PC-3 (cell line): Measurements from ENCODE around the gene PPP1R36. TPM values are rescaled to one million over a fixed set of nuclear protein-coding genes. Genes with fewer than 3 reads are reported as not detected.

ENCODE experiments used
- ATAC-seq: fragments of 200-7000 bp; cut with Tn5 transposase; 2 replicates; pipeline ENCODE4 v1.9.1; 2020; ENCODE audit warnings: mild to moderate bottlenecking, moderate library complexity
- BruUV-seq: library from RNA; stranded (reverse); fragments of 400-500 nt; replicated peaks from 2 replicates; lab custom pipeline; 2021; lab: Mats Ljungman, UMichigan
- CTCF ChIA-PET: fragments of 300-600 bp; sonication (Branson Sonifier 250); formaldehyde crosslinking; loops from one replicate; lab custom pipeline; 2022; ENCODE audit warnings: antibody characterized with exemption; lab: Charles Lee
- POLR2A ChIA-PET: fragments of 300-600 bp; sonication (Branson Sonifier 250); formaldehyde crosslinking; loops from one replicate; lab custom pipeline; 2022; ENCODE audit warnings: antibody characterized with exemption; ENCODE audit not compliant: unreplicated experiment; lab: Charles Lee
- DNase-seq: peaks from one replicate; pipeline ENCODE4 v3.0.0-alpha.2; 2015
- H2AFZ ChIP-seq: fragments of 300-600 bp; sonication (generic); 2 replicates; pipeline ENCODE4 v1.6.0; 2016; ENCODE audit warnings: antibody characterized with exemption, low read length
- H3F3A ChIP-seq: fragments of 300-600 bp; sonication (generic); one replicate; pipeline ENCODE4 v1.6.0; 2017; ENCODE audit warnings: antibody characterized with exemption, low read length, control low read depth, mild to moderate bottlenecking; ENCODE audit not compliant: unreplicated experiment
- H3K27ac ChIP-seq: fragments of 300-600 bp; sonication (generic); 2 replicates; pipeline ENCODE4 v1.5.1; 2016; ENCODE audit warnings: mild to moderate bottlenecking, low read length
- H3K27me3 ChIP-seq: fragments of 300-600 bp; sonication (generic); 2 replicates; pipeline ENCODE4 v1.6.1; 2016; ENCODE audit warnings: low read length, mixed read lengths
- H3K36me3 ChIP-seq: fragments of 300-600 bp; sonication (generic); 2 replicates; pipeline ENCODE4 v1.6.1; 2016; ENCODE audit warnings: low read depth, mixed run types, low read length, mixed read lengths
- H3K4me1 ChIP-seq: fragments of 300-600 bp; sonication (generic); 2 replicates; pipeline ENCODE4 v1.5.1; 2016; ENCODE audit warnings: low read length; ENCODE audit not compliant: insufficient read depth
- H3K4me2 ChIP-seq: fragments of 300-600 bp; sonication (generic); 2 replicates; pipeline ENCODE4 v1.6.0; 2016; ENCODE audit warnings: low read length
- H3K4me3 ChIP-seq: fragments of 300-600 bp; sonication (generic); 2 replicates; pipeline ENCODE4 v1.5.1; 2016; ENCODE audit warnings: mild to moderate bottlenecking, low read length, mixed read lengths
- H3K79me2 ChIP-seq: fragments of 300-600 bp; sonication (generic); 2 replicates; pipeline ENCODE4 v1.6.1; 2017; ENCODE audit warnings: low read length, mixed read lengths
- H3K9ac ChIP-seq: fragments of 300-600 bp; sonication (generic); 2 replicates; pipeline ENCODE4 v1.6.0; 2016; ENCODE audit warnings: mild to moderate bottlenecking, low read length
- H3K9me2 ChIP-seq: fragments of 300-600 bp; sonication (generic); replicated peaks from 2 replicates; pipeline ENCODE4 v1.6.1; 2016; ENCODE audit warnings: mixed run types, low read length, mixed read lengths
- H3K9me3 ChIP-seq: fragments of 300-600 bp; sonication (generic); 2 replicates; pipeline ENCODE4 v1.6.1; 2016; ENCODE audit warnings: low read length, mixed read lengths
- H4K20me1 ChIP-seq: fragments of 300-600 bp; sonication (generic); 2 replicates; pipeline ENCODE4 v1.6.1; 2016; ENCODE audit warnings: low read length, mixed read lengths
- EZH2 ChIP-seq: fragments of 300-600 bp; sonication (generic); IDR thresholded peaks from one replicate; pipeline ENCODE4 v1.6.1; 2017; ENCODE audit warnings: antibody characterized with exemption, mild to moderate bottlenecking, low read length; ENCODE audit not compliant: unreplicated experiment
- EZH2phosphoT487 ChIP-seq: fragments of 300-600 bp; sonication (generic); IDR thresholded peaks from 2 replicates; pipeline ENCODE4 v1.6.1; 2018; ENCODE audit warnings: mild to moderate bottlenecking, antibody characterized with exemption, low read length, borderline replicate concordance
- intact Hi-C: fragments of 100-400 bp; cut with micrococcal nuclease; formaldehyde crosslinking; loops from 2 replicates; pipeline ENCODE4 v1.9.0; 2023
- total RNA-seq: library from RNA; depleted of rRNA; stranded (reverse); fragments of >200 nt; gene quantifications from 2 replicates; pipeline ENCODE4 v1.2.3, GENCODE V29; 2014
- TF ChIP-seq, protein P1 (sequence below): fragments of 300-600 bp; sonication (generic); conservative IDR thresholded peaks from 2 replicates; pipeline ENCODE4 v1.5.1; 2017; ENCODE audit warnings: antibody characterized with exemption, low read depth, mild to moderate bottlenecking, low read length

Gene PPP1R36
- total RNA-seq, 1 experiment from 2014 or later: 0.26 TPM

DNA sequence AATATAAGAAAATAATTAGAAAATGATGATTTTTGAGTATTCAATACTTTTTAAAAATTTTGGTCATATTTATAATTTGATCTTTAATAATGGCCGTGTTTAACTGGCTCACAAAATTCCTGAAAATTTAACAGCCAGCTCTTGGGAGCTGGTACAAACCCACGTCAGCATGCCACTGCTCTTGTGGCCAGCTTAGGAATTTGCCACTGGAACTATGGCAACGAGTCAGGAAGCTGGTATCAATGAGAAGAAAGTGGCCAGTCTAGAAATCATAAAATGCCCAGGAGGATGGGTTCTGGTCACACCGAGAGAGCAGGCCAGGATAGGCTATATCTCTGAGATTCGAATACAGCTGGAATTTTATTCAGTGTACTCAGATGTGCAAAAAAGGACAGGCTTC lies 82.3 kb downstream of the PPP1R36 start:
- ATAC-seq (no peak), DNase-seq (peak; percentile 46)
- Histone ChIP-seq H3K9me3 (no peaks in the 10 kb centered on the region), H3K9ac (no peak overlapping the region), H3K4me2 (no peak overlapping the region), H3K27ac (no peak overlapping the region), H3K4me1 (peaks cover 23% of the 10 kb centered on the region), H3K4me3 (no peak overlapping the region), H3K36me3 (no peaks in the 10 kb centered on the region), H3K27me3 (no peaks in the 10 kb centered on the region), H3F3A (no peaks in the 10 kb centered on the region), H4K20me1 (no peaks in the 10 kb centered on the region), H2AFZ (no peak overlapping the region), H3K79me2 (no peaks in the 10 kb centered on the region), H3K9me2 (no peaks in the 10 kb centered on the region)
- intact Hi-C loops: loop anchor here (10.0 kb wide), 1 partner anchor 207 kb away; no protein-coding TSS in a partner anchor
- ChIA-PET POLR2A (interaction anchor here (1.2 kb wide), 1 partner anchor 92 kb away, joined by 6 read pairs; no protein-coding TSS in a partner anchor), CTCF (interaction anchor here (0.6 kb wide), 2 partner anchors 57 to 147 kb away, joined by 3 read pairs; no protein-coding TSS in a partner anchor)
- TF ChIP-seq, protein P1, sequence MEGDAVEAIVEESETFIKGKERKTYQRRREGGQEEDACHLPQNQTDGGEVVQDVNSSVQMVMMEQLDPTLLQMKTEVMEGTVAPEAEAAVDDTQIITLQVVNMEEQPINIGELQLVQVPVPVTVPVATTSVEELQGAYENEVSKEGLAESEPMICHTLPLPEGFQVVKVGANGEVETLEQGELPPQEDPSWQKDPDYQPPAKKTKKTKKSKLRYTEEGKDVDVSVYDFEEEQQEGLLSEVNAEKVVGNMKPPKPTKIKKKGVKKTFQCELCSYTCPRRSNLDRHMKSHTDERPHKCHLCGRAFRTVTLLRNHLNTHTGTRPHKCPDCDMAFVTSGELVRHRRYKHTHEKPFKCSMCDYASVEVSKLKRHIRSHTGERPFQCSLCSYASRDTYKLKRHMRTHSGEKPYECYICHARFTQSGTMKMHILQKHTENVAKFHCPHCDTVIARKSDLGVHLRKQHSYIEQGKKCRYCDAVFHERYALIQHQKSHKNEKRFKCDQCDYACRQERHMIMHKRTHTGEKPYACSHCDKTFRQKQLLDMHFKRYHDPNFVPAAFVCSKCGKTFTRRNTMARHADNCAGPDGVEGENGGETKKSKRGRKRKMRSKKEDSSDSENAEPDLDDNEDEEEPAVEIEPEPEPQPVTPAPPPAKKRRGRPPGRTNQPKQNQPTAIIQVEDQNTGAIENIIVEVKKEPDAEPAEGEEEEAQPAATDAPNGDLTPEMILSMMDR: no peak
- TF ChIP-seq EZH2phosphoT487 (no peak), EZH2 (no peak)
- BruUV-seq: no TSS peak

DNA sequence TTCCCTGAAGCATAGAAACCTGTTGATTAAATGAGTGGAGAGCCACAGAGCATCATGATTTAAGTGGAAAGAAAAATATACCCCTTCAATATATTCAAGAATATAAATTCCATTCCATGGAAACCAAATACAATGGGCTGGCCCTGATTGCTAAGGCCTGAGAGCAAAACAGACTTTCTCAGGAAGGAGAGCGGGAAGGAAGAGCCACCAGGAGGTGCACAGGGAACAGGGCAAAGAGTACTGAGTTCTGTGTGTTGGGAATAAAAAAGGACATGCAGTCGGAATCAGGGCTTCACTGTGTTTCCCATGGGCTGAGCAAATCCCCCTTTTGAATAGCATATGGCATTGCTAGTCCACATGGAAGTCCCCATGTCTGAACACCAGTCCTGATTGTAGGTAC lies 84.8 kb downstream of the PPP1R36 start:
- no peaks in the 10 kb centered on the region for H3K36me3 ChIP-seq
- H3K4me2 ChIP-seq: no peak overlapping the region
- H3K4me3 ChIP-seq: no peak overlapping the region
- H3K27me3 ChIP-seq: no peaks in the 10 kb centered on the region
- TF ChIP-seq, protein P1: no peak
- TF ChIP-seq EZH2phosphoT487: no peak
- no peak for TF ChIP-seq EZH2
- H3K9me2 ChIP-seq: no peaks in the 10 kb centered on the region
- H3K4me1 ChIP-seq: peaks cover 14% of the 10 kb centered on the region
- no TSS peak for BruUV-seq
- ATAC-seq (no peak), DNase-seq (no peak)
- H3K9me3 ChIP-seq: no peaks in the 10 kb centered on the region
- no peak overlapping the region for H3K9ac ChIP-seq
- no peak overlapping the region for H2AFZ ChIP-seq
- no peaks in the 10 kb centered on the region for H3F3A ChIP-seq
- ChIA-PET POLR2A (no interaction called here), CTCF (interaction anchor here (0.5 kb wide), 1 partner anchor 144 kb away, joined by 3 read pairs; no protein-coding TSS in a partner anchor)
- no peaks in the 10 kb centered on the region for H3K79me2 ChIP-seq
- intact Hi-C loops: loop anchor here (10.0 kb wide), 1 partner anchor 210 kb away; no protein-coding TSS in a partner anchor
- no peaks in the 10 kb centered on the region for H4K20me1 ChIP-seq
- H3K27ac ChIP-seq: no peak overlapping the region
